Activated CD8-positive, alpha-beta T cell treated with anti-CD3 and anti-CD28 coated beads for 36 hours (primary cell): Measurements from ENCODE around the gene SLC24A3. TPM values are rescaled to one million over a fixed set of nuclear protein-coding genes. Genes with fewer than 3 reads are reported as not detected.

ENCODE experiments used
- ATAC-seq: fragments of 200-7000 bp; cut with Tn5 transposase; one replicate; pipeline ENCODE4 v1.10.0; 2021; ENCODE audit warnings: mild to moderate bottlenecking, moderate library complexity
- CTCF ChIA-PET: fragments of 350-600 bp; sonication (Branson Sonifier 250); formaldehyde crosslinking; loops from one replicate; lab custom pipeline; 2021; ENCODE audit warnings: antibody characterized with exemption; lab: Charles Lee
- POLR2A ChIA-PET: fragments of 350-600 bp; sonication (Branson Sonifier 250); formaldehyde crosslinking; loops from one replicate; lab custom pipeline; 2021; ENCODE audit warnings: antibody characterized with exemption; lab: Charles Lee
- DNase-seq: peaks from one replicate; pipeline ENCODE4 v3.0.0-alpha.2; 2020
- H3K27ac Mint-ChIP-seq: one replicate; pipeline ENCODE4 v1.8.0; 2021; ENCODE audit warnings: mild to moderate bottlenecking, mixed read lengths
- H3K27me3 Mint-ChIP-seq: one replicate; pipeline ENCODE4 v1.8.0; 2021; ENCODE audit warnings: mixed read lengths
- H3K36me3 Mint-ChIP-seq: one replicate; pipeline ENCODE4 v1.8.0; 2021; ENCODE audit warnings: low read depth, mixed read lengths
- H3K4me1 Mint-ChIP-seq: one replicate; pipeline ENCODE4 v1.8.0; 2021; ENCODE audit warnings: low read depth, mixed read lengths
- H3K4me3 Mint-ChIP-seq: one replicate; pipeline ENCODE4 v1.8.0; 2021; ENCODE audit warnings: mild to moderate bottlenecking, moderate library complexity, mixed read lengths
- H3K9me3 Mint-ChIP-seq: one replicate; pipeline ENCODE4 v1.8.0; 2021; ENCODE audit warnings: mixed read lengths
- CTCF ChIP-seq: fragments of 200-600 bp; IDR thresholded peaks from one replicate; pipeline ENCODE4 v1.8.0; 2022; ENCODE audit warnings: antibody characterized with exemption, mild to moderate bottlenecking
- intact Hi-C: fragments of 100-400 bp; cut with micrococcal nuclease; formaldehyde crosslinking; loops from one replicate; pipeline ENCODE4 v1.10.0; 2022
- total RNA-seq, 2 experiments: library from RNA; stranded (reverse); gene quantifications; one replicate each; pipeline ENCODE4 v1.2.3, GENCODE V29; 2021

Gene SLC24A3
- total RNA-seq, 2 experiments from 2014 or later: not detected

GRCh38 chr20:19338380-19338779, 125.9 kb downstream of the SLC24A3 start:
- DNase-seq (no peak), ATAC-seq (no peak)
- no peak for TF ChIP-seq CTCF
- intact Hi-C loops: no loop called here
- H3K4me1 Mint-ChIP-seq: no peaks in the 10 kb centered on the region
- H3K36me3 Mint-ChIP-seq: no peaks in the 10 kb centered on the region
- ChIA-PET CTCF (no interaction called here), POLR2A (interaction anchor here (0.7 kb wide), 1 partner anchor 10 kb away, joined by 3 read pairs; no protein-coding TSS in a partner anchor)
- H3K27ac Mint-ChIP-seq: no peak overlapping the region
- no peaks in the 10 kb centered on the region for H3K9me3 Mint-ChIP-seq
- H3K27me3 Mint-ChIP-seq: no peaks in the 10 kb centered on the region
- no peak overlapping the region for H3K4me3 Mint-ChIP-seq

DNA sequence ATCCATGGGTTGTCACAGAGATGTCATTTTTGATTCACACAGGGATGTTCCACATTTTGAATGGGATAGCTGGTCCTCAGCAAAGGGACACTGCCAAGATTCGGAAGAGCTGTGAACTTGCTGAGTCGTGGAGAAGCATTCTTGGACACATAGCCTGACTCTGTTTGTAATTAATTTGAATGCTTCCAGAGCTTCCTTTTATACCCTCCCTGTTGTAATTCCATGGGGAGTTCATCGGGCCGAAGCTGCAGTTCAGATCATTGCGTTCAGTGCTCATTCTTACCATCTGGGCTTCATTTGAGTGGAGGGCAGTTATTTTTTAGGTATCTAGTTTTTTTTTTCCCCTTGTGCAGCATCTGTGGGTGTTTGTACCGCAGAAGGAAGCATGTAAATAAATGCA, 126.5 kb downstream of the SLC24A3 start:
- TF ChIP-seq CTCF: no peak
- Mint-ChIP-seq H3K36me3 (no peaks in the 10 kb centered on the region), H3K27ac (no peak overlapping the region), H3K27me3 (peaks cover 2% of the 10 kb centered on the region), H3K4me1 (no peaks in the 10 kb centered on the region), H3K4me3 (no peak overlapping the region), H3K9me3 (no peaks in the 10 kb centered on the region)
- intact Hi-C loops: no loop called here
- DNase-seq: no peak
- no peak for ATAC-seq
- CTCF ChIA-PET: no interaction called here
- POLR2A ChIA-PET: no interaction called here

DNA sequence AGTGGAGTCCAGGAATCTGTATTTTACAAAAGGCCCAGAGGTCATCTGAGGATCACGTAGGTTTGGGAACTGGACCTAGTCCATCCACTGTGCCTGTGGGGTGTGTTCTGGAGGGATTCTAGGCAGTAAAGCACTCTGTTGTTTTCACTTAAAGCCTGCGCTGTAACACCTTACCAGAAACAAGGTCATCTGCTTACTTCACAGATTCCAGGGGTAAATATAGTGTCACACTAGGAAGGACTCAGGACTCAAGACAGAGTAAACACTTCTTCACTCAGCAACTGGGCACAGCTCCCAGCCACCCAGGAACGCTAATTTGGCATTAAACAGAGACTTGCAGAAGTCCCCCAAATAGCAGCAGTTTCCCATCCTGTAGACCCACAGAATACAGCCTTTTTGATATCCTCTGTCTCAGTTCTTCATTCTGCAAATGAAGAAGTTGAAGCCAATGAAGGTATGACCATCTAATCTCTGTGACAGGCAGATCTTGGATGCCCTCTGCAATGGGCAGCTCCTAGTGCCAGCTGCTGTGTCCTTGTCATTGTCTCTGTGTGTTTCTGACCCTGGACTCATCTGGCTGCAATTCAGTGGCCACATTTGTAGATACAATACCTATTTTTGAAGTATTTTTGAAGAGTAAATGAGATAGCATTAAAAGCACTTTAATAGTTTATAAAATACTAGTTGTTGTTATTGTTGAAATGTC, 129.1 kb downstream of the SLC24A3 start:
- ChIA-PET POLR2A (no interaction called here), CTCF (no interaction called here)
- intact Hi-C loops: no loop called here

GRCh38 chr20:19344341-19344740, 131.9 kb downstream of the SLC24A3 start:
- Mint-ChIP-seq H3K4me1 (no peaks in the 10 kb centered on the region), H3K4me3 (no peak overlapping the region), H3K27ac (no peak overlapping the region), H3K36me3 (no peaks in the 10 kb centered on the region), H3K27me3 (peaks cover 2% of the 10 kb centered on the region), H3K9me3 (no peaks in the 10 kb centered on the region)
- DNase-seq: no peak
- no peak for ATAC-seq
- ChIA-PET POLR2A (no interaction called here), CTCF (no interaction called here)
- no peak for TF ChIP-seq CTCF
- intact Hi-C loops: no loop called here

More for the DNA sequence above, 129.1 kb downstream of the SLC24A3 start:
- Mint-ChIP-seq H3K27me3 (peaks cover 2% of the 10 kb centered on the region), H3K9me3 (no peaks in the 10 kb centered on the region), H3K36me3 (no peaks in the 10 kb centered on the region), H3K4me3 (no peak overlapping the region), H3K27ac (no peak overlapping the region), H3K4me1 (no peaks in the 10 kb centered on the region)
- no peak for ATAC-seq
- no peak for TF ChIP-seq CTCF
- DNase-seq: no peak

DNA sequence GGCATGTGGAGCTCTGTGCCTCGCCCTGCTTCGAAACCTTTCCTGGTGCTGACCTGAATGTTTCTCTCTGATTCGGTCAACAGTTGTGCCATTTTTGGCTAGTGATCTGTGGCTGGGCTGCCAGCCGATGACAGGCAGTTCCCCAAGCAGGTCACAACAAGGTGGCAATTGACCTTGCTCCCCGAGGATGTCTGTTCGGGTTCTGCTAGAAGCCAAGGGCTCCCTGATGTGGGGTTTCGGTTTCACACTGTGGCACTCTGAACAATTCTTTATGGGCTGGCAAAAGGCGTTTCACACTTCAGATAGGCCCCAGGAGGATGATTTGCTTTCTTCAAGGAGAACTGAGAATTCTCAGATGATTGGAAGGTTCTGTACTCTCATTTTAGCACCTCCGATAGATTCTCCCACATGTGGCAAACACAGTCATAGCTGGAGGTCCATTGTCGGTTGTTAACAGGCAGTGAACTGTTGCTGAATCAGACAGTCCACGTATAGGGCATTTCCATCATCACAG, 135.6 kb downstream of the SLC24A3 start:
- H3K27ac Mint-ChIP-seq: no peak overlapping the region
- H3K9me3 Mint-ChIP-seq: no peaks in the 10 kb centered on the region
- ATAC-seq (no peak), DNase-seq (no peak)
- H3K4me3 Mint-ChIP-seq: no peak overlapping the region
- no peak for TF ChIP-seq CTCF
- intact Hi-C loops: no loop called here
- H3K4me1 Mint-ChIP-seq: no peaks in the 10 kb centered on the region
- no peaks in the 10 kb centered on the region for H3K36me3 Mint-ChIP-seq
- ChIA-PET CTCF (no interaction called here), POLR2A (interaction anchor here (0.6 kb wide), 1 partner anchor 10 kb away, joined by 3 read pairs; no protein-coding TSS in a partner anchor)
- peaks cover 2% of the 10 kb centered on the region for H3K27me3 Mint-ChIP-seq
